H1 (cell line): ENCODE measurements around the gene OPCML.

Experiments used
- ATF2 ChIP-seq: IDR thresholded peaks from 2 replicates; pipeline ENCODE4 v1.6.1; 2012; ENCODE audit warnings: low read length, inconsistent platforms
- BACH1 ChIP-seq: IDR thresholded peaks from 2 replicates; pipeline ENCODE4 v1.6.1; 2012; ENCODE audit warnings: low read length, improper control_type of control experiment
- EGR1 ChIP-seq: IDR thresholded peaks from 2 replicates; pipeline ENCODE4 v1.6.1; 2011; ENCODE audit warnings: low read depth, low read length, borderline replicate concordance
- EP300 ChIP-seq, 2 experiments: IDR thresholded peaks; 1 replicate in 1 of 2; 2 replicates in 1 of 2; pipeline ENCODE4 v1.6.1; 2011 to 2012; ENCODE audit warnings: low read depth in 2 of 2, low read length in 2 of 2, mild to moderate bottlenecking in 2 of 2, borderline replicate concordance in 1 of 2, inconsistent platforms in 1 of 2, moderate library complexity in 1 of 2
- EZH2 ChIP-seq: fragments of 200-600 bp; sonication (generic); IDR thresholded peaks from 2 replicates; pipeline ENCODE4 v1.7.1; 2012; ENCODE audit warnings: low read depth, mild to moderate bottlenecking, moderate library complexity, low read length, inconsistent platforms; ENCODE audit not compliant: severe bottlenecking
- JUND ChIP-seq: IDR thresholded peaks from 2 replicates; pipeline ENCODE4 v1.6.1; 2011; ENCODE audit warnings: mild to moderate bottlenecking, improper control_type of control experiment, low read length
- POLR2AphosphoS5 ChIP-seq: IDR thresholded peaks from 2 replicates; pipeline ENCODE4 v1.6.1; 2011; ENCODE audit warnings: low read depth, low read length
- RBBP5 ChIP-seq: IDR thresholded peaks from 2 replicates; pipeline ENCODE4 v1.7.1; 2012; ENCODE audit warnings: low read depth, mild to moderate bottlenecking, inconsistent platforms, low read length, moderate library complexity, borderline replicate concordance
- YY1 ChIP-seq: IDR thresholded peaks from 2 replicates; pipeline ENCODE4 v1.6.1; 2011; ENCODE audit warnings: low read depth, mild to moderate bottlenecking, low read length
- TF ChIP-seq, protein P1 (sequence below), 3 experiments: IDR thresholded peaks; 1 replicate in 2 of 3; 2 replicates in 1 of 3; pipeline versions ENCODE4 v1.5.1 to v1.6.1; 2011; ENCODE audit warnings: low read length in 3 of 3, mild to moderate bottlenecking in 3 of 3, inconsistent platforms in 2 of 3, low read depth in 1 of 3, moderate library complexity in 1 of 3; ENCODE audit not compliant: insufficient read depth in 1 of 3; ENCODE audit errors: control extremely low read depth in 1 of 3

- TF ChIP-seq EP300 (IDR thresholded peaks at IDR 0.05; ENCODE audit: borderline replicate concordance in 1 of 2, low read depth in 2 of 2, low read length in 2 of 2) (no peak), BACH1 (no peak), ATF2 (no peak), JUND (no peak), POLR2AphosphoS5 (no peak), EZH2 (no peak), RBBP5 (no peak), EGR1 (no peak), YY1 (no peak)
- TF ChIP-seq, protein P1, sequence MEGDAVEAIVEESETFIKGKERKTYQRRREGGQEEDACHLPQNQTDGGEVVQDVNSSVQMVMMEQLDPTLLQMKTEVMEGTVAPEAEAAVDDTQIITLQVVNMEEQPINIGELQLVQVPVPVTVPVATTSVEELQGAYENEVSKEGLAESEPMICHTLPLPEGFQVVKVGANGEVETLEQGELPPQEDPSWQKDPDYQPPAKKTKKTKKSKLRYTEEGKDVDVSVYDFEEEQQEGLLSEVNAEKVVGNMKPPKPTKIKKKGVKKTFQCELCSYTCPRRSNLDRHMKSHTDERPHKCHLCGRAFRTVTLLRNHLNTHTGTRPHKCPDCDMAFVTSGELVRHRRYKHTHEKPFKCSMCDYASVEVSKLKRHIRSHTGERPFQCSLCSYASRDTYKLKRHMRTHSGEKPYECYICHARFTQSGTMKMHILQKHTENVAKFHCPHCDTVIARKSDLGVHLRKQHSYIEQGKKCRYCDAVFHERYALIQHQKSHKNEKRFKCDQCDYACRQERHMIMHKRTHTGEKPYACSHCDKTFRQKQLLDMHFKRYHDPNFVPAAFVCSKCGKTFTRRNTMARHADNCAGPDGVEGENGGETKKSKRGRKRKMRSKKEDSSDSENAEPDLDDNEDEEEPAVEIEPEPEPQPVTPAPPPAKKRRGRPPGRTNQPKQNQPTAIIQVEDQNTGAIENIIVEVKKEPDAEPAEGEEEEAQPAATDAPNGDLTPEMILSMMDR (IDR thresholded peaks at IDR 0.05; ENCODE audit: control extremely low read depth in 1 of 3, insufficient read depth in 1 of 3, low read depth in 1 of 3, low read length in 3 of 3) = no peak
Observed at GRCh38 chr11:132551016-132551415, 981.3 kb downstream of the OPCML start.
